Measurements from ENCODE around the gene ACTBL2.
"Not testable (repeated sequence)": the region's sequence is repeated elsewhere in the genome, so short reads cannot be mapped to it uniquely, and the experiment has no call there.

Gene ACTBL2

DNA sequence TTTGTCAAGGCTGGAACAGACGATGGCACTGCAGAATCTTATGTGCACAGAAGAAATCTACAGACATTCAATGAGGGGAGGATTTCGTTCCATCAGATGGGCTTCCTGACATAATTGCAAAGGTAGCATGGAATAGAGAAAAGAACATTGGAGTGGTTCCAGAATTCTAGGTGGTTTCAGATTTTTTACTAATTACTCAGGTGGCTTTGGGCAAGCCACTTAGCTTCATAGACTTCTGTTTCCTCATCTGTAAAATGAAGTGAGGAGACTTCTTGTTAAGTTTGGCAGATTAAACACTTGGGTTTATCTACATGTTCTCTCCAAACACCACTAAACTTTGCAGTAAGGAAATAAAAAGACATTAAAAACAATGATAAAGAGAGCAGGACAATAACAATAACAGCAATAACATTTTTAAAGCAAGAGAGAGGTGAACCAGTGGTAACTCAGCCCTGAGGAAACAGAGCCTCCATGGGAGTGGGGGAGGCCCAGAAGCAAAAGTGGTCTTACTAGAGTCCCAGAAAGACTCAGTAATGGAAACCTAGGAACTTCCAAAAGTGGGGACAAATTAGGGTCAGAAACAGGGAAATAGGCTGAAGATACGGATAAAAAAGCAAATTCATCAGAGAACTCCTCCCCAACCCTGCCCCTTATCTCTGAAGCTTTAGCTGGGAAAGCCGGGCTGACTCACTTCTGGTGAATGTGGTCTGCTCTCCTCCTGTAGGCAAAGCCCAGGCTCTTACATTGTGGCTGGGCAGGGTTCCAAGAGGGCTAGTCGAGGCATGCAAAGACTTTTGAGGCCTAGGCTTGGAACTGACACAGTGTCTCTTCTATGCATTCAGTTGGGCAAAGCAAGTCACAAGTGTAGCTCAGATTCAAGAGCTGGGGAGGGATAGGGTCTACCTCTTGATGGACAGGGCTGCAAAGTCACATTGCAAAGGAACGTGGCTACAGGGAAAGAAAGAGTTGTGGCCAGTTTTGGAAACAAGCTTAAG lies 11.8 kb upstream of the ACTBL2 start:
- peak; percentile 97 for DNase-seq (ENCODE audit: low read depth in 2 of 2)

- no peak for DNase-seq (ENCODE audit: low read depth in 2 of 2)
These were observed 10.4 kb upstream of the ACTBL2 start for GRCh38 chr5:57493034-57493433.

DNA sequence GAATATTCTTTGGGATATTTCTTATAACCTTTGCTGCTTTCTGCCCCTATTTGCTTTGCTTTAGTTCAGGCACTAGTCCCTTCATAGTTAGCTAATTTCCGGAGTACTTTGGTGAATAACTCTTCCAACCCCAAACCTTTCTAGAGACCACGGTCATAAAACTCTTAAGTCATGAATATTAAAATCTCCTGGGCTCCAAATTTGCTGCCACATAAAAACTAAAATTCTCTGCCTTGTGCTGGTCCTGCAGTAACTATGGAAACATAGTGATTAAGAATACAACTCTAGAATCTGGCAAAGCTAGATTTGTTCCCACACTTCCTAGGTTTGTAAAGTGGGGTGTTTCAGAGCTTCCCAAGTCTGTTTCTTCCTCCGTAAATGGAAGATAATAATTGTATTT lies 10.0 kb upstream of the ACTBL2 start:
- no peak for DNase-seq (ENCODE audit: low read depth in 2 of 2)

GRCh38 chr5:57491369-57491965 lies 8.9 kb upstream of the ACTBL2 start:
- DNase-seq (ENCODE audit: low read depth in 2 of 2) = no peak

DNA sequence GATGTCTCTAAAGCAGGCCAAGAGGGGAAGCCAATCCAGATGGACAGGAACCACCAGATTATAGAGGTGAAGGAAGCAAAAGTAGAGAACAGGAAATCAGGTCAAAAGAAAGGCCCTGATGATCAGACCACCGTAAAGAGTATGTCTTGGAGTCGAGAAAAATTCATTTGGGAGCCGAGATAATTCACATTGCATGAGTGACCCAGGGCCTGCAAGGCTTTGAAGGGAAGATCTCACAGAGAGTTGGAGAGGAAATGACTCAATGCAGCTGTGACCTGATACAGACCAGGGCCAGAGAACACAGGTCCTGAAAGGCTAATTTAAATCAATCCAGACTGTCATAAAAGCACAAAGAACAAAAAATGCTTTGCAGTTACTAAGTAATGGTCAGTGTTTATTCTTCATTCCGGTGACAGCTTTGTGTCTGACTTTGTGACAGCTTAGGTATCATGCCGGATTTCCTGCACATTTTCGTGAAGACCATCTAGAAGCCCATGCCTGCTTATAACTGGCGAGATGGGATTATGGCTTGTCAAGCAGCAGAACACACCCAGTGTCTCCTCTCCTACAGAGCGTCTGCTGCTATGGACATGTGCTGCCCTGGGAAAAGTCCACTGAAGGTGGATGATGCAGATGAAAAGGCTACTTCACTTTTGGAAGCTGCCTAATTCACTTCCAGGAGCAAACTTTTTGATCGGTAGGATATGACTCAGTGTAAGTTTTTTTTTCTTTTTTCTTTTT lies 5.8 kb upstream of the ACTBL2 start:
- no peak for DNase-seq (ENCODE audit: low read depth in 2 of 2)

- no peak for DNase-seq (ENCODE audit: low read depth in 2 of 2)
These were observed 3.5 kb upstream of the ACTBL2 start for GRCh38 chr5:57486027-57486602.

- DNase-seq (ENCODE audit: low read depth in 2 of 2) = no peak
These were observed 3.8 kb downstream of the ACTBL2 start for GRCh38 chr5:57478826-57479225.

DNA sequence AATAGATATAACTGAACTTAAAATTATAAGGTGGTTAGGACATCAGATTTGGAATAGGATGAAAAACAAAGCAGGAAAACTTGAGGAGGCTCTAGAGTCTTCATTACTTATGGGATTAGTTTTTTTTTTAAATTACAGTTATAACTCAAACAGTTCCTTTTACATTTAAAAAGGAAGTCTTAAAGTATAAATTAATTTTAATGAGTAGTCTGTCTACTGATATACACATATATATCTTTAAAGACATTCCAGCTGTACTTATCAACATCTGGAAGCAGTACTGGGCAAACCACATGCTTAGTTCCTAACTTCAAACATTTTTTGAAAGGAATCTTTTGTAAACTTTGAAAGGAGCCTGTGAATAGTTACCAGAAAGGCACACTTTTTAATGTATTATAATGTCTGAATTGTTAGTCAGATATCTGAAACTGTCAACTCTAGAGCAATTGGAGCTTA lies 6.0 kb downstream of the ACTBL2 start:
- DNase-seq (ENCODE audit: low read depth in 2 of 2) = peak; percentile 45 to 57

GRCh38 chr5:57470339-57470738 lies 12.3 kb downstream of the ACTBL2 start:
- DNase-seq (ENCODE audit: low read depth in 2 of 2) = no peak

DNA sequence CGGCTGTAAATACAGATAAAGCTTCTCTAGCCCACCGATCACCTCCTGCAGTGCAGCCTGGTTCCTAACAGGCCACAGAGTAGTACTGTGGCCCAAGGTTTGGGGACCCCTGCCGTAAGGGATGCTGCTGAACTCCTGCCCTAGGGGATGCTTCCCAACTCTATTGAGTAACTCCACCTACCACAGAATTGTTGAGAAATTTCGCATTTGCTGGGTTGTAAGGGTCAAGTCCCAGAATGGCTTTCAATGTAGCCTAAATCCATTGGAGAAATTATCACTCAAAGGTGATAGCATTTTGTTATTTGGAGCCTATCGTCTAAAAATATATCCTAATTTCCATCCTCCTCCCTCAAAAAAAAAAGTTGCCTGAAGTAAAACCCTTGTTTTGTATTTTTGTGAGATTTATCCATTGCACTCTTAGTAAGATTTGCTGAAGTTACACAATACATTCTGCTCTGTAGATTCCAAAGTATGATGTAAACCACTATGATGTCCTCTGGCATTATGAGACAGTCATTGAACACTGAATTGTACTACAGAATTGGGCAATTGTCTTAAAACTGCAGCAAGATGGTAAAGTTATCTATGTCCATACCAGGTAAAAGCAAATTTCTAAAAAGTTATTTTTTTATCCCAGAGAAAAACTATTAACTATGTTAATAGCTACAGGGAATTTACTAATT lies 14.0 kb downstream of the ACTBL2 start:
- peak; percentile 54 to 57 for DNase-seq (ENCODE audit: low read depth in 2 of 2)

- no peak for DNase-seq (ENCODE audit: low read depth in 2 of 2)
These were observed 16.1 kb downstream of the ACTBL2 start for GRCh38 chr5:57466544-57466943.

DNA sequence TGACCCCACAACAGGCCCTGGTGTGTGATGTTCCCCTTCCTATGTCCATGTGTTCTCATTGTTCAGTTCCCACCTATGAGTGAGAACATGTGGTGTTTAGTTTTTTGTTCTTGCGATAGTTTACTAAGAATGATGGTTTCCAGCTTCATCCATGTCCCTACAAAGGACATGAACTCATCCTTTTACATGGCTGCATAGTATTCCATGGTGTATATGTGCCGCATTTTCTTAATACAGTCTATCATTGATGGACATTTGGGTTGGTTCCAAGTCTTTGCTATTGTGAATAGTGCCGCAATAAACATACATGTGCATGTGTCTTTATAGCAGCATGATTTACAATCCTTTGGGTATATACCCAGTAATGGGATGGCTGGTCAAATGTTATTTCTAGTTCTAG lies 22.6 kb downstream of the ACTBL2 start:
- not testable (repeated sequence) for DNase-seq (ENCODE audit: low read depth in 2 of 2)

DNA sequence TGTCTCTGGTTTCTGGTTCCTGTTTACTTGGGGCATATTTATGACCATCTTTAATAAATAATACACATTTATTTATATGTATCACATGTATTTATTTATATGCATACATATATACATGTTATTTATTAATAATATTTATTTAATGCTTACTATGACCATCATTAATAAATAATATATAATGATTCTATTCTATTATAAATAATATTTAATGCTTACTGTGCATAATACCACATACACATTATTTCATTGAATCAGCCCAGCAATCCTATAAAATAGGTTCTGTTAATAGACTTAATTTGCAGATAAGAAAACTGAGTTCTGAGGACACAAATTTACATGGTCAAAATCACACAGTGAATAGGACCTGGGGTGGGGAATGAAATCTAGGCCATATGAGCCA lies 24.2 kb downstream of the ACTBL2 start:
- DNase-seq (ENCODE audit: low read depth in 2 of 2) = no peak

DNA sequence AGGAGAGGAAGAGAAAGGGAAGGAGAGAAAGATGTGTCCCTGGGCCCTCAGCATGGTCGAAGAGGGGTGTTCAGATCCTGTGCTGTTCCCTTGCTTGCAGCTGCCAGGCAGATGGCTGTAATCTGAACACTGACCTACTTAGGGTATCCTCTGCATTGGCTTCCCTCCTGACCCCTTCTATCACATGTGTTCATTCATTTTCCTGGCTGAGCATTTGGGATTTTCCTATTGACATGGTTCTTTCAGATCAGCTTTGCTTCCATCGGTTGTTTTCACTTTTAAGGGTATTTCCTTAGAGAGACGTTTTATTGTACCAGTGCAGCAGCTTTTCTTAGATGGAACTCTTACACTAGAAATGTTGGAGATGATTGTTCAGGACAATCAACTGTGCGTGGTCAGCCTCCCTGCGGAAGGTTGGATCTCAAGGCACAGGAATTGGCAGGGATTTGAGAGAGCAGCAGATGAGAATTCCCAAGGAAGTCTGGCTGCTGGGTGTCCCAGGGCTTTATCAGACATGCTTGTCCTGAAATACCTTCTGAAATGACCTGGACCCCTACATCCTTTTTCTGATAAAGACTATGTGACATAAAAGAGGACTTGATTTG lies 26.0 kb downstream of the ACTBL2 start:
- no peak for DNase-seq (ENCODE audit: low read depth in 2 of 2)

GRCh38 chr5:57455511-57456455 lies 26.8 kb downstream of the ACTBL2 start:
- DNase-seq (ENCODE audit: low read depth in 2 of 2) = no peak

DNA sequence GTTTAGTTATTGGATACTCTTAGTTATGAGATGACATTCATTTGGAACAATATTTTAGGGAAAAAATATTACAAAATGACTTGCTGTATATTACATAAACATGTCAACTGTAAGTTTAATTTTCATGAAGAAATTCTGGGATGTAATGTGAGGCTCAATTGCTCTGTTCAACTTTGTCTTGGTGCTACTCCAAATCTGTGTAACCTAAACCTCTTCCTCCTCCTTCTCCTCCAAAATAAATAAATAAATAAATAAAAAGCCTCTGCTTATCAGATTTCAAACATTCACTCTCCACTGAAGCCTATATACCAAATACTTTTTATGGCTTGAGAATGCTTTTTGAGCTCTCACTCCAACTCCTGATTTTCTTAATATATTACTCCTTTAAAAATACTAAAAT lies 27.7 kb downstream of the ACTBL2 start:
- DNase-seq (ENCODE audit: low read depth in 2 of 2) = no peak

DNA sequence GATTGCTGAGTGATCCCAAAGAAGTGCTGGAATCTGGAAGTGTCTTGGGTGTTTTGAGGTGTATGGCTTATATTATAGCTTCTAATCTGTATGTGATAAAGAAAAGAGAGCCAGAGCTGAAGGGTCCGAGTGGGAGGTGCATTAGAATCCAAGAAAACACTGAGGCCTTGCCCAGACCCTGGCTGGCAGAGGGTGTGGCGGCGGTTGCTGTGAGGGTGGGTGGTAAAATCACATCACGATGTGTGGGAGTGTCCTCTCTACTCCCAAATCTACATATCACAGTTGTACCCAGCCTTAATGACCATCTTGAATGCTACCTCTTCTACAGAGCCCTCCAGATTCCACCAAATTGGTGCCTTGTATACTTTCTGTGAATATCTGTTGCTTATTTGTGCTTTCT lies 28.9 kb downstream of the ACTBL2 start:
- no peak for DNase-seq (ENCODE audit: low read depth in 2 of 2)

DNA sequence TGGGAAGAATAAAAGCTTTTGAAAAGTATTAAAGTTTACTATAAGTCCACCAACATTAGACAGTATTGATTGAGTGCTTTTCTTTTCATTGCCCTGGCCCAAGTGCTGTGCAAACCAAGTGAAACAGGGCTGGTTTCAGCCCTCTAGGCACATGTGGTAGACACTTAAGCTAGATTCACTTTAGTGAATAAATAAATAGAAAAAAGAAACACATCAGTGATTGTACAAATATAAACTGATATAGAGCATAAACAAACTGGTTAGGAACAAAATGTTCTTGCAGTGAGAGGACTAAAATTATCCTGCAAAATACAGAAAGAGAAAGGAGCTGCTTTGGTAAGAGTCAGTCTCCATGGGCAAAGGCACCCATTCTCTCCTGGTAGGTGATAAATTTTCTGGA lies 29.7 kb downstream of the ACTBL2 start:
- no peak for DNase-seq (ENCODE audit: low read depth in 2 of 2)

DNA sequence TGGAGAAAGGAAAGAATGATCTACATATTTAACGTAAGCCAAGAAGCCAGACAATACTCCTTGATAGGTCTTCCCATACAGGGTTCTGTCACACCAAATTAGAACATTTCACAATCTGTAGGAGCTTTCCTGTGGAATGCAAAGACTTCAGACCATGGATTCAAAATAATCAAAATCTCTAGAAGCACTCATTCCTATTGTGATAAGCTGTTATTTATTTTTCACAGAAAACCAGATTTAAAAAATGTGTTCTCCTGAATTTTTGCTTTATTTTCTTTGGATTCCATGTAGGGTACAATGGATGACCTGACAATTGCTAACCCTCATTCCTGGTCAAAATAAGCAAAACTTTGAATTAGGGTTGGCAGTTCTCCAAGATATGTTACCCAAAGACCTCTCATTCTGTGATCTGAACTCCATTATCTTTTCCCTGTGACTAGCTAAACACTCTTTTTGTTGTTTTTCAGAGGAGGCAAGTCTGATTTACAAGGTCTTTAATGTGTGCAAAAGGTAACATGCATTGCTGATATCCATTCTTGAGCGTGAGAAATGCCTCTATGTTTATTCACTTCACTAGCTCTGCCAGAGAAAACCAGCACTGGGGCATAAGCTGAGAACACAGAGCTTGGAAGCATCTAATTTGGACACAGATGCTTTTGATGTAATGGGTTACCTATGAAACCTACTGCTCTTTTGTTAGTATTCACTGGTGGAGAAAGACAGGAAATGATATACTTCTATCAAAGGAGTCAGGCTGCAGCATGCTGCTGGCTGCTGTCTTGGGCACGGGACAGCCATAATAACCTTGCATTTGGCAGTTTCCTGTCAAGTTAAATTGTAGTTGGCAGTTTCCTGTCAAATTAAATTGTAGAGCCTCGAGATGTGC lies 31.4 kb downstream of the ACTBL2 start:
- DNase-seq (ENCODE audit: low read depth in 2 of 2) = peak; percentile 56 to 58
